DOHH2 (cell line): Measurements from ENCODE around the gene MYO1B.

Source experiments
- H3F3A ChIP-seq: fragments of 200-600 bp; sonication (generic), shearing (Covaris generic); 2 replicates; pipeline ENCODE4 v1.6.0; 2016; ENCODE audit warnings: antibody characterized with exemption, mild to moderate bottlenecking; ENCODE audit not compliant: control insufficient read depth, insufficient read depth
- H3K27ac ChIP-seq: fragments of 200-600 bp; sonication (generic); 2 replicates; pipeline ENCODE4 v1.5.1; 2014; ENCODE audit warnings: low read depth, mild to moderate bottlenecking, low read length, moderate library complexity
- H3K27me3 ChIP-seq: fragments of 200-600 bp; sonication (generic); 2 replicates; pipeline ENCODE4 v1.6.1; 2014; ENCODE audit warnings: mild to moderate bottlenecking, low read length, mixed read lengths; ENCODE audit not compliant: control insufficient read depth
- H3K36me3 ChIP-seq: fragments of 200-600 bp; sonication (generic); 2 replicates; pipeline ENCODE4 v1.6.1; 2014; ENCODE audit warnings: mild to moderate bottlenecking, low read length, moderate library complexity, mixed read lengths; ENCODE audit not compliant: control insufficient read depth
- H3K4me1 ChIP-seq: fragments of 200-600 bp; sonication (generic); 2 replicates; pipeline ENCODE4 v1.6.1; 2014; ENCODE audit warnings: mild to moderate bottlenecking, low read length, mixed read lengths; ENCODE audit not compliant: control insufficient read depth
- H3K4me2 ChIP-seq: fragments of 200-600 bp; sonication (generic); 2 replicates; pipeline ENCODE4 v1.6.0; 2014; ENCODE audit warnings: mild to moderate bottlenecking, low read length, moderate library complexity
- H3K4me3 ChIP-seq: fragments of 200-600 bp; sonication (generic); 2 replicates; pipeline ENCODE4 v1.5.1; 2014; ENCODE audit warnings: mild to moderate bottlenecking, low read length, mixed read lengths
- H3K79me2 ChIP-seq: fragments of 200-600 bp; sonication (generic); 2 replicates; pipeline ENCODE4 v1.6.1; 2014; ENCODE audit warnings: mild to moderate bottlenecking, low read length, mixed read lengths; ENCODE audit not compliant: control insufficient read depth
- H3K9me2 ChIP-seq: fragments of 200-600 bp; sonication (generic); replicated peaks from 2 replicates; pipeline ENCODE4 v1.6.1; 2014; ENCODE audit warnings: mild to moderate bottlenecking, low read length, mixed read lengths; ENCODE audit not compliant: control insufficient read depth
- H3K9me3 ChIP-seq: fragments of 200-600 bp; sonication (generic); 2 replicates; pipeline ENCODE4 v1.6.1; 2014; ENCODE audit warnings: antibody characterized with exemption, low read length, mixed read lengths; ENCODE audit not compliant: control insufficient read depth, insufficient read depth
- H4K20me1 ChIP-seq: fragments of 200-600 bp; sonication (generic); 2 replicates; pipeline ENCODE4 v1.6.0; 2014; ENCODE audit warnings: low read depth, mild to moderate bottlenecking, antibody characterized with exemption, low read length, moderate library complexity; ENCODE audit not compliant: control insufficient read depth, insufficient read depth
- EZH2phosphoT487 ChIP-seq: fragments of 200-600 bp; sonication (generic); IDR thresholded peaks from 2 replicates; pipeline ENCODE4 v1.6.1; 2017; ENCODE audit warnings: borderline replicate concordance, mild to moderate bottlenecking, antibody characterized with exemption, low read length, moderate library complexity, mixed read lengths
- TF ChIP-seq, protein P1 (sequence below): fragments of 200-600 bp; sonication (generic); IDR thresholded peaks from one replicate; pipeline ENCODE4 v1.5.1; 2014; ENCODE audit warnings: antibody characterized with exemption, mild to moderate bottlenecking, low read depth, low read length; ENCODE audit not compliant: poor library complexity, severe bottlenecking

MYO1B gene

DNA sequence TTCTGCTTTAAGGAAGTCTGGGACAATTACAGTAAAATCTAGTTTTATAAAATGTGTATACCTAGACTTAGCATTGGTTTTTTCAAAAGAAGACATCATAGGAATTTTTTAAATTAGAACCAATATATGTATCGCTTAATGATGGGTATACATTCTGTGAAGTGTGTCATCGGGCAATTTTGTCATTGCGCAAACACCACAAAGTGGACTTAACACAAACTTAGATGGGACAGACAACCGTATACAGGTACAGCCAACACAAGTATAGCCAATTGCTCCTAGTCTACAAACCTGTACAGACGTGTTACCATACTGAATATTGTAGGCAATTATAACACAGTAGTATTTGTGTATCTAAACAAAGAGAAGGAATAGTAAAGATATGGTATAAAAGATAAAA lies 12.7 kb downstream of the MYO1B start:
- H3K4me1 ChIP-seq = no peaks in the 10 kb centered on the region
- H3K79me2 ChIP-seq = no peaks in the 10 kb centered on the region
- no peaks in the 10 kb centered on the region for H4K20me1 ChIP-seq
- no peaks in the 10 kb centered on the region for H3K27me3 ChIP-seq
- no peak overlapping the region for H3K4me2 ChIP-seq
- no peaks in the 10 kb centered on the region for H3K36me3 ChIP-seq
- no peaks in the 10 kb centered on the region for H3K9me3 ChIP-seq
- H3K9me2 ChIP-seq = no peaks in the 10 kb centered on the region
- H3F3A ChIP-seq = no peaks in the 10 kb centered on the region
- H3K4me3 ChIP-seq = no peak overlapping the region
- TF ChIP-seq, protein P1, sequence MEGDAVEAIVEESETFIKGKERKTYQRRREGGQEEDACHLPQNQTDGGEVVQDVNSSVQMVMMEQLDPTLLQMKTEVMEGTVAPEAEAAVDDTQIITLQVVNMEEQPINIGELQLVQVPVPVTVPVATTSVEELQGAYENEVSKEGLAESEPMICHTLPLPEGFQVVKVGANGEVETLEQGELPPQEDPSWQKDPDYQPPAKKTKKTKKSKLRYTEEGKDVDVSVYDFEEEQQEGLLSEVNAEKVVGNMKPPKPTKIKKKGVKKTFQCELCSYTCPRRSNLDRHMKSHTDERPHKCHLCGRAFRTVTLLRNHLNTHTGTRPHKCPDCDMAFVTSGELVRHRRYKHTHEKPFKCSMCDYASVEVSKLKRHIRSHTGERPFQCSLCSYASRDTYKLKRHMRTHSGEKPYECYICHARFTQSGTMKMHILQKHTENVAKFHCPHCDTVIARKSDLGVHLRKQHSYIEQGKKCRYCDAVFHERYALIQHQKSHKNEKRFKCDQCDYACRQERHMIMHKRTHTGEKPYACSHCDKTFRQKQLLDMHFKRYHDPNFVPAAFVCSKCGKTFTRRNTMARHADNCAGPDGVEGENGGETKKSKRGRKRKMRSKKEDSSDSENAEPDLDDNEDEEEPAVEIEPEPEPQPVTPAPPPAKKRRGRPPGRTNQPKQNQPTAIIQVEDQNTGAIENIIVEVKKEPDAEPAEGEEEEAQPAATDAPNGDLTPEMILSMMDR = no peak
- no peak for TF ChIP-seq EZH2phosphoT487
- H3K27ac ChIP-seq = no peak overlapping the region

DNA sequence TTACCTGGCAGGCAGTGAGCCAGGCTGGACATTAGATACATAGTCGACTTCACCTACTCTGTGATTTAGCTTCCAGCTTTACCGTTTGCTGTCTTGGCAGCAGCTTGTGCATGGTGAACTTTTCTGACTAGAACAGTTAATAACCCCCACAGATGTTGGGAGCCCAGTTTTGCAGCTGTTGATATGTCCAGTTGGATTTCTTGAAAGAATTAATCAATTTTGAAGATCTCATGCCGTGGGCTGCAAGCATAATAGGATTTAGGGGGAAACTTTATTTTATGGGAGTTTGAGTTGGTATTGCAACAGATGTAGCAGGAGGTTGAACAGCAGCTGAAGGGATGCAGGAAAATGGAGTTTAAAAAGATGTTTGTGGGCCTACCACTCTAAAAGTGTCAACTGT lies 13.8 kb downstream of the MYO1B start:
- Histone ChIP-seq H3K27me3 (no peaks in the 10 kb centered on the region), H3K4me1 (no peaks in the 10 kb centered on the region), H3K9me3 (no peaks in the 10 kb centered on the region), H3K27ac (no peak overlapping the region), H3K9me2 (no peaks in the 10 kb centered on the region), H3F3A (no peaks in the 10 kb centered on the region), H3K4me3 (no peak overlapping the region), H3K4me2 (no peak overlapping the region), H3K36me3 (no peaks in the 10 kb centered on the region), H3K79me2 (no peaks in the 10 kb centered on the region), H4K20me1 (no peaks in the 10 kb centered on the region)
- TF ChIP-seq, protein P1 = no peak
- no peak for TF ChIP-seq EZH2phosphoT487

DNA sequence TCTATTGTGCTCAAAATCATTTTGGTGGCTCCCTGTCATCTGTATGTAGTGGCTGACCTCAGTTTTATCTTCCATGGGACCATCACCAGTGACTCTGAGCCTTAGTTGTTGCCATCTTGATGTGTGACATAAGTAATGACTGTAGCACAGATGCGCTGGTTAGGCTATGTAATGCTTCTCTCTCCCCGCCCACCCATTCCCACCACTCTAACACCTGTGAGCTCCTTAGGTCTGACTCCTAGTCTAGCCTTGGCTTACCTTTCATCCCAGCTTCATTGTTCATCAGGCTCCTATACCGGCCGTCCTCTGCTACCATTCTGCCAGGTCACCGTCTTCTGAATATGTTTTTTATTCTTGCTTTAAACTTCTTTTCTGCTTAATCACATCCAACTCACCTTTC lies 17.2 kb downstream of the MYO1B start:
- no peaks in the 10 kb centered on the region for H3K36me3 ChIP-seq
- TF ChIP-seq, protein P1 = no peak
- no peak for TF ChIP-seq EZH2phosphoT487
- no peaks in the 10 kb centered on the region for H4K20me1 ChIP-seq
- no peaks in the 10 kb centered on the region for H3K27me3 ChIP-seq
- H3K4me2 ChIP-seq = no peak overlapping the region
- no peaks in the 10 kb centered on the region for H3F3A ChIP-seq
- no peak overlapping the region for H3K27ac ChIP-seq
- H3K4me3 ChIP-seq = no peak overlapping the region
- no peaks in the 10 kb centered on the region for H3K4me1 ChIP-seq
- H3K9me3 ChIP-seq = no peaks in the 10 kb centered on the region
- H3K79me2 ChIP-seq = no peaks in the 10 kb centered on the region
- H3K9me2 ChIP-seq = no peaks in the 10 kb centered on the region

DNA sequence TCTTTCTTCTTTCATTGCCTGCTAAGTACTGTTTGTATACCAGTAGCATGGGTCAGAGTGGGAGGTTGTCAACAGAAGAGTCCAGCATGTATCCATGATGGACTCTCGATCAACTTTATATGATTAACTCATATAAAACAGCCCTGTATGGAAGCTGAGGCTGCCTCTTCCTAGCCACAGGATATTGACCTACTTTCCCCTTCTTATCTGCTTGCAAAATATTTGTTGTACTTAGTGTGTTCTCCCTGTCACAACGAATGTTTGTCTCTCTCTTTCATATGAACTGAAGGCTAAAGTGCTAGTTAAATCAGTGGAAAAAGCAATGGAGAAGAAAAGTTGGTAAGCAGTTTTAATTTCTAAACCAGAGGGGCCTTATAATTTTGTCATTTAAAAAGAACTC lies 17.8 kb downstream of the MYO1B start:
- H3K79me2 ChIP-seq = no peaks in the 10 kb centered on the region
- H3K9me2 ChIP-seq = no peaks in the 10 kb centered on the region
- no peaks in the 10 kb centered on the region for H3K9me3 ChIP-seq
- no peaks in the 10 kb centered on the region for H3K4me1 ChIP-seq
- TF ChIP-seq EZH2phosphoT487 = no peak
- TF ChIP-seq, protein P1 = no peak
- H3K4me2 ChIP-seq = no peak overlapping the region
- no peaks in the 10 kb centered on the region for H3F3A ChIP-seq
- no peaks in the 10 kb centered on the region for H3K36me3 ChIP-seq
- H3K4me3 ChIP-seq = no peak overlapping the region
- H3K27ac ChIP-seq = no peak overlapping the region
- H3K27me3 ChIP-seq = no peaks in the 10 kb centered on the region
- H4K20me1 ChIP-seq = no peaks in the 10 kb centered on the region
